Epithelial cell of esophagus (primary cell): ENCODE data around the gene PARD6A.
"Not testable (repeated sequence)": the region's sequence is repeated elsewhere in the genome, so short reads cannot be mapped to it uniquely, and the experiment has no call there.

Source experiments
- DNase-seq: peaks from one replicate; pipeline ENCODE4 v3.0.0; 2010; ENCODE audit warnings: low read depth
- H3K4me3 ChIP-seq: 2 replicates; pipeline ENCODE4 v1.5.1; 2011; ENCODE audit warnings: mild to moderate bottlenecking, low read length, control low read depth
- TF ChIP-seq, protein P1 (sequence below): IDR thresholded peaks from 2 replicates; pipeline ENCODE4 v1.5.1; 2011; ENCODE audit warnings: low read depth, mild to moderate bottlenecking, low read length, control low read depth, inconsistent platforms; ENCODE audit not compliant: insufficient read depth; ENCODE audit errors: missing control alignments

PARD6A gene

DNA sequence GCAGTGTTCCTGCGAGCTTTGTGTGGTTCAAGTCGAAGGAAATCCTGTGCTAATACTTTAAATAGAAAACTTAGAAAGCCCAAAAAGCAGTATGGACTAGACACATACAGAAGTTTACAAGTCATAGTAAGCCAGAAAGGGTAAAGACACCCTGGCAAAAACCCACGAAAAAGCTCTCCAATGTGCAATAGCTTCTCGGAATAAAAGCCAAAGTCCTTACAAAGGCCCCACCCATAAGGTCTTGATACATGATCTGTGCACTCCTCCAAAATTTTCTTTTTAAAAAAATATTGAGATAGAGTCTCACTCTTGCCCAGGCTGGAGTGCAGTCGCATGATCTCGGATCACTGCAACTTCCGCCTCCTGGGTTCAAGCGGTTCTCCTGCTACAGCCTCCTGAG is 16.2 kb downstream of the PARD6A start:
- TF ChIP-seq, protein P1, sequence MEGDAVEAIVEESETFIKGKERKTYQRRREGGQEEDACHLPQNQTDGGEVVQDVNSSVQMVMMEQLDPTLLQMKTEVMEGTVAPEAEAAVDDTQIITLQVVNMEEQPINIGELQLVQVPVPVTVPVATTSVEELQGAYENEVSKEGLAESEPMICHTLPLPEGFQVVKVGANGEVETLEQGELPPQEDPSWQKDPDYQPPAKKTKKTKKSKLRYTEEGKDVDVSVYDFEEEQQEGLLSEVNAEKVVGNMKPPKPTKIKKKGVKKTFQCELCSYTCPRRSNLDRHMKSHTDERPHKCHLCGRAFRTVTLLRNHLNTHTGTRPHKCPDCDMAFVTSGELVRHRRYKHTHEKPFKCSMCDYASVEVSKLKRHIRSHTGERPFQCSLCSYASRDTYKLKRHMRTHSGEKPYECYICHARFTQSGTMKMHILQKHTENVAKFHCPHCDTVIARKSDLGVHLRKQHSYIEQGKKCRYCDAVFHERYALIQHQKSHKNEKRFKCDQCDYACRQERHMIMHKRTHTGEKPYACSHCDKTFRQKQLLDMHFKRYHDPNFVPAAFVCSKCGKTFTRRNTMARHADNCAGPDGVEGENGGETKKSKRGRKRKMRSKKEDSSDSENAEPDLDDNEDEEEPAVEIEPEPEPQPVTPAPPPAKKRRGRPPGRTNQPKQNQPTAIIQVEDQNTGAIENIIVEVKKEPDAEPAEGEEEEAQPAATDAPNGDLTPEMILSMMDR = no peak
- no peak overlapping the region for H3K4me3 ChIP-seq
- DNase-seq = no peak

DNA sequence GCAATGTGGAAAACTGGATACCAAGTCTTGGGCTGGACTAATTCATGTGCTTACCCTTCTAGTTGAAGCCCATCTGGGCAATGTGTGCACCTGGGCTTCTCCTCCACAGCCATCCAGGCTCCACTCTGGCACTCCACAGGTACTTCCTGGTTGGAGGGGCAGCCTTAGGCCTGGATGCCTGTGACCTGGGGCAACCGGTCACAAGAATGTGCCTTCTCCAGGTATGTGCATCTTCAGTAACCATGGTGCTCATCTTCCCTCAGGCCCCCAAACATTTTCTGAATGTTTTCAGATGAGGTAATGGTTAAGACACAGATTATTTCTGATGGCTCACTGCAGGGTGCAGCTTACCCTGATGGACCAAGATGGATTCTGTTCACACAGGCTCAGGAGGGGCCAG is 17.0 kb downstream of the PARD6A start:
- H3K4me3 ChIP-seq = no peak overlapping the region
- TF ChIP-seq, protein P1 = no peak
- DNase-seq = no peak

DNA sequence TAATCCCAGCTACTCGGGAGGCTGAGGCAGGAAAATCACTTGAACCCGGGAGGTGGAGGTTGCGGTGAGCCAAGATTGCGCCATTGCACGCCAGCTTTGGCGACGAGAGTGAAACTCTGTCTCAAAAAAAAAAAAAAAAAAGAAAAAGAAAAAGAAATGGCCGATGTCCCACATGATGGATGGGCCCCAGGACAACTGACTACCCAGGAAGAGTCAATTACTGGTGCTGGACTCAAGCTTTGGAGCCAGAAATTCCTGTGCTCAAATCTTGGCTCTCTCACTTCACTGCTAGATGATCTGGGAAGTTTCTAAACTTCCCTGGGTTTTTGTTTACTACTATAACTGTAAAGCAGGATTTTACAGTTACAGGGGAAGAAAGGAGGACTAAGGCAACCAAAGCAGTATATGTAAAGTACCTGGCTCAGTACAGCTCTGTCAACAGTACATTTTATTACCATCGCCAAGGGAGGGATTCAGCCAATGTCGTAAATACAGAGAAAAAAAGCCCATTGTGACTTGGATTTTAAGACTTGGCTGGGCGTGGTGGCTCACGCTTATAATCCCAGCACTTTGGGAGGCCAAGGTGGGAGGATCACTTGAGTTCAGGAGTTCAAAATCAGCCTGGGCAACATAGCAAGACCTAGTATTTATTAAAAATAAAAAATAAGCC is 17.7 kb downstream of the PARD6A start:
- no peak for DNase-seq
- H3K4me3 ChIP-seq = no peak overlapping the region
- TF ChIP-seq, protein P1 = no peak

DNA sequence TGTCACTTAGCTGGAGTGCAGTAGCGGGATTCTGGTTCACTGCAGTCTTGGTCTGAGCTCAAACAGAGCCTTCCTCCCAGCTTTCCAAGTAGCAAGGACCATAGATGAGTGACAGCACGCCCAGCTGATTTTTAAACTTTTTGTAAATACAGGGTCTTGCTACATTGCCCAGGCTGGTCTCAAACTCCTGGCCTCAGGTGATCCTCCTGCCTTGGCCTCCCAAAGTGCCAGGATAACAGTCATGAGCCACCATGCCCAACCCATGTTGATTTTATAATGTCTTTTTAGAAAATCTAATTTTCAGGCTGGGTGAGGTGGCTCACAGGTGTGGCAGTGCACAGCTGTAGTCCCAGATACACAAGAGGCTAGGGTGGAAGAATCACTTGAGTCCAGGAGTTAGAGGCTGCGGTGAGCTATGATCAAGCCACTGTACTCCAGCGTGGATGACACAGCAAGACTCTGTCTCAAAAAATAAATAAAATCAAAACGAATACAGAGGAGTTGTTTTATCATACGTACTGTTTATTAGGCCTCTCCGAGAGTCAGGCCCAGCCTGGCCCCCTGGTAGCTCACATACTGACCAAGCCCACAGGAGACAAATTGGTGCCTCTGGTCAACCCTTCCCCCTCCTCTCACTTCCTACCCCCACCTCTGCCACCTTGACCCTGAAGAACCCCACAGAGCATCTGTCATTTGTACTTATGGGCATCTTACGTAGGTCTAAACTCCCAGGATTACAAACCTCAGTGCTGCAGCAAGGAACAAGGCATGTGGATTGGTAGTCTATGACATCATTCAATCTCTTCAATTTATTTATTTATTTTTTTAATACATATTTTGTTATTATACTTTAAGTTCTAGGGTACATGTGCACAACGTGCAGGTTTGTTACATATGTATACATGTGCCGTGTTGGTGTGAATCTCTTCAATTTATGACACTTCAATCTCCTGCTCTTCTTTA is 19.5 kb downstream of the PARD6A start:
- TF ChIP-seq, protein P1 = no peak
- no peak for DNase-seq

DNA sequence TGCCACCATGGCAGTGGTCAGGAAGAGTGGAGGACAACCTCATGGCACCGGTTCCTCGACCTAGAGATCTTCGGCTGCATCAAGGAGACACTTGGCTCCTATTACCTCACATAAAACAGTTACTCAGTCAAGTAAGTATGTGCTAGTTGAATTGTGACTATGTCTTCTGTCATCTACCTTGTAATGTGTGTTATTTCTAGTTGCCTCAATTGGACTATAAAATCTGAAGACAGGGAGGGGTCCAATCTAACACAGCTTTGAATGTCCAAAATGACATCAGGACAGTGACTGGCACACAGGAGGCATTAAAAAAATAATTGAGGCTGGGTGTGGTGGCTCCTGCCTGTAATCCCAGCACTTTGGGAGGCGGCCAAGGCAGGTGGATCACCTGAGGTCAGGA is 23.0 kb downstream of the PARD6A start:
- TF ChIP-seq, protein P1 = no peak
- no peak overlapping the region for H3K4me3 ChIP-seq
- no peak for DNase-seq

More for the DNA sequence above, 19.5 kb downstream of the PARD6A start:
- no peak overlapping the region for H3K4me3 ChIP-seq

DNA sequence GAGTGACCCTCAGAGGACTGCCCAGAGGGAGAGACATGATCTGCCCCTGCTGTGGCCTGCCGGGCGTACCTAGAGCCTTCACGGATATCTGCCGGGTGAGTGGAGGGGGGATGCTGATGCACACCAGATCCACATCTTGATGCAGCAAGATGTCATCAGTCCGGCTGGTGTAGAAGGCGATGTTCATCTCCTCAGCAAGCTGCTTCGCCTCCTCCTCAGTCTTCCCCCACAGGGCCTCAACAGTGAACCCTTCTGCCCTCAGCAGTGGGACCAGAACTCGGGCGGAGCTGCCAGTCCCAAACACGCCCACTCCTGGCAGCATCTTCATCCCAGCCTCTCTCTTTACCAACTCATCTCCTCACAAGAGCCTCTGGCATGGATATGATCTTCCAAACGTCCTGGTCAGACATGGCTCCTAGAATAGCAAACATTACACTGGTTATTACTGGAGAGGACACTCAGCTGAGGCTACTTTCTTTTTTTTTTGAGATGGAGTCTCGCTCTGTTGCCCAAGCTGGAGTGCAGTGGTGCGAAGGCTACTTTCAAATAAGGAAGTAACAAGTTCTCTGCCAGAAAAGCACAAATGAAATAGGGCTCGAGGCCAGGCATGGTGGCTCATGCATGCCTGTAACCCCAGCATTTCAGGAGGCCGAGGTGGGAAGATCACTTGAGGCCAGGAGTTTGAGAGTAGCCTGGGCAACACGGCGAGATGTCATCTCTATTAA is 24.8 kb downstream of the PARD6A start:
- TF ChIP-seq, protein P1 = no peak
- H3K4me3 ChIP-seq = no peak overlapping the region
- no peak for DNase-seq

DNA sequence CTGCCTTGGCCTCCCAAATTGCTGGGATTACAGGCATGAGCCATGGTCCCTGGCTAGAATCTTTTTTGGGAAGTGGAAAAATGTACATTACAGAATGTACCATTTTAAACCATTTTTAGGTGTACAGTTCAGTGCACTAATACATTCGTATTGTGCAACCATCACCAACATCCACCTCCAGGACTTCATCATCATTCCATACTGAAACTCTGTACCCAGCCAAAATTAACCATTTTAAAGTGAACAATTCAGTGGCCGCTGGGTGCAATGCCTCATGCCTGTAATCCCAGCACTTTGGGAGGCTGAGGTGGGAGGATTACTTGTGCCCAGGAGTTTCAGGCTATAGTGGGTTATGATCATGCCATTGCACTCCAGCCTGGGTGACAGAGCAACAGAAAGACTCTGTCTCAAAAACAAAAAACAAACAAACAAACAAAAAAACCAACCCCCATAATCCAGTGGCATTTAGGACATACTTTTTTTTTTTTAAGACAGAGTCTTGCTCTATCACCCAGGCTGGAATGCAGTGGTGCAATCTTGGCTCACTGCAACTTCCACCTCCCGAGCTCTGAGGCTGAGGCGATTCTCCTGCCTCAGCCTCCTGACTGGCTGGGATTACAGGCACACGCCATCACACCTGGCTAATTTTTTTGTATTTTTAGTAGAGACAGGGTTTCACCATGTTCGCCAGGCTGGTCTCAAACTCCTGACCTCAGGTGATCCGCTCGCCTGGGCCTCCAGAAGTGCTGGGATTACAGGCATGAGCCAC is 32.9 kb downstream of the PARD6A start:
- DNase-seq, H3K4me3 ChIP-seq: not testable (repeated sequence)
